ENCODE data around the gene ZNF800. TPM values are rescaled to one million over a fixed set of nuclear protein-coding genes. Genes with fewer than 3 reads are reported as not detected.

ZNF800 gene
- total and polyA plus RNA-seq, 8 donors = 21.0 to 32.3 (median 22.4) TPM

DNA sequence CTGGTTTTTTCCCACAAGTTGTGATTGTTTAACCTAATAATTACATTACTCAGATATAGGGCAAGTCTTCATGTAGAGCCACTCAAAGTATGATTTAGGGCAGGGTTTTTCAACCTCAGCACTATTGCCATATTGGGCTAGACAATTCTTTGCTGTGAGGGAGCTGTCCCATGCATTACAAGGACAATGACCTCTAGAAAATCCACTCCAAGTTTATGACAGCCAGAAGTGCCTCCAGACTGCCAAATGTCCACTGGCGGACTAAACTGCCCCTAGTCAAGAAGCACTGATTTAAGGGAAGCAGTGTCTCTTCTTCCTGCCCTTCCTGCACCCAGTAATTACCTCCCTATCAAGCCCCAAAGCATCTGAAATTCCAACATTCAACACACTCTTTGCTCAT lies 54.4 kb downstream of the ZNF800 start:
- ATAC-seq (no peak), DNase-seq (no peak)
- Histone ChIP-seq H3K27me3 (no peaks in the 10 kb centered on the region), H3K36me3 (no peaks in the 10 kb centered on the region), H3K27ac (no peak overlapping the region), H3K9me3 (peaks cover 0 to 6% of the 10 kb centered on the region in 2 donors), H3K4me3 (no peak overlapping the region), H3K4me1 (no peaks in the 10 kb centered on the region)
- TF ChIP-seq CTCF (IDR thresholded peaks at IDR 0.05) = no peak
- intact Hi-C loops (cut with DNase I) = no loop called here

DNA sequence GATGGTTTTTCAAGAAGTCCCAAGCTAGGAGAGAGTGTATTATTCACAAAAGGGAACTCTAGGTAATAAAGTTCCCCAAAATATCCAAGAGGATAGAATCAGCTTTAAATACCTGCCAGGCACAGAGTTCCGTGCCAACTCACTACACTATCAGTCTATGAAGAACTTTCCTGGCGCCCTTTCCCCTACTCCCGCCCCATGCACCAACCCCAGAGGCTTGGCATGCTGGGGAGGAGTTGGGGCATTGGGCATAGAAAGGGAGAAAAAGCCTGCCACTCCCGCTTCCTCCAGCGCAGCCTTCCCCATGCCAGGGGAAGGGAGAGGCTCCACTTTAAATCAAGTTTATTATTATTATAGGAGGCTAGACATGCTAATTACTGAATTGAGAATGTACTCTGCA lies 54.9 kb downstream of the ZNF800 start:
- DNase-seq (no peak), ATAC-seq (no peak)
- Histone ChIP-seq H3K4me3 (no peak overlapping the region), H3K4me1 (no peaks in the 10 kb centered on the region), H3K9me3 (peaks cover 0 to 1% of the 10 kb centered on the region in 2 donors), H3K27ac (no peak overlapping the region), H3K36me3 (no peaks in the 10 kb centered on the region), H3K27me3 (no peaks in the 10 kb centered on the region)
- no peak for TF ChIP-seq CTCF (IDR thresholded peaks at IDR 0.05)
- intact Hi-C loops (cut with DNase I) = no loop called here

GRCh38 chr7:127336458-127336857 lies 56.0 kb downstream of the ZNF800 start:
- ATAC-seq (no peak), DNase-seq (no peak)
- Histone ChIP-seq H3K4me1 (no peaks in the 10 kb centered on the region), H3K36me3 (no peaks in the 10 kb centered on the region), H3K27me3 (no peaks in the 10 kb centered on the region), H3K9me3 (no peaks in the 10 kb centered on the region), H3K4me3 (no peak overlapping the region), H3K27ac (no peak overlapping the region)
- intact Hi-C loops (cut with DNase I) = no loop called here
- TF ChIP-seq CTCF (IDR thresholded peaks at IDR 0.05) = no peak

GRCh38 chr7:127332880-127333279 lies 59.6 kb downstream of the ZNF800 start:
- no peaks in the 10 kb centered on the region for H3K36me3 ChIP-seq
- no peak for ATAC-seq
- no peak overlapping the region for H3K27ac ChIP-seq
- H3K27me3 ChIP-seq = peaks cover 0 to 9% of the 10 kb centered on the region in 2 donors
- no peak for TF ChIP-seq CTCF (IDR thresholded peaks at IDR 0.05)
- H3K4me1 ChIP-seq = no peaks in the 10 kb centered on the region
- intact Hi-C loops (cut with DNase I) = no loop called here
- H3K9me3 ChIP-seq = no peaks in the 10 kb centered on the region
- H3K4me3 ChIP-seq = no peak overlapping the region
- no peak for DNase-seq

- H3K27me3 ChIP-seq = peaks cover 0 to 15% of the 10 kb centered on the region in 2 donors
- no peaks in the 10 kb centered on the region for H3K4me1 ChIP-seq
- no peak for DNase-seq
- H3K36me3 ChIP-seq = no peaks in the 10 kb centered on the region
- ATAC-seq = no peak
- intact Hi-C loops (cut with DNase I) = no loop called here
- H3K27ac ChIP-seq = no peak overlapping the region
- no peak for TF ChIP-seq CTCF (IDR thresholded peaks at IDR 0.05)
- no peak overlapping the region for H3K4me3 ChIP-seq
- H3K9me3 ChIP-seq = no peaks in the 10 kb centered on the region
Measured at GRCh38 chr7:127330070-127330469, 62.4 kb downstream of the ZNF800 start.
